Chondrocyte (in vitro differentiated cells): Measurements from ENCODE around the gene CELF5. TPM values are rescaled to one million over a fixed set of nuclear protein-coding genes. Genes with fewer than 3 reads are reported as not detected.

Source experiments
- DNase-seq: peaks from one replicate; pipeline ENCODE4 v3.0.0; 2021; ENCODE audit warnings: mixed read lengths, low spot score
- H3K27ac Mint-ChIP-seq: one replicate; pipeline ENCODE4 v1.8.0; 2021; ENCODE audit warnings: mild to moderate bottlenecking, moderate library complexity, mixed read lengths; ENCODE audit not compliant: unreplicated experiment
- H3K27me3 Mint-ChIP-seq: 2 replicates; pipeline ENCODE4 v1.8.0; 2021; ENCODE audit warnings: low read depth, mixed read lengths
- H3K36me3 Mint-ChIP-seq: 2 replicates; pipeline ENCODE4 v1.8.0; 2021; ENCODE audit warnings: low read depth, mixed read lengths
- H3K4me1 Mint-ChIP-seq: 2 replicates; pipeline ENCODE4 v1.8.0; 2021; ENCODE audit warnings: low read depth, mild to moderate bottlenecking, mixed read lengths
- H3K4me3 Mint-ChIP-seq: one replicate; pipeline ENCODE4 v1.8.0; 2021; ENCODE audit warnings: mild to moderate bottlenecking, moderate library complexity, mixed read lengths; ENCODE audit not compliant: unreplicated experiment
- H3K9me3 Mint-ChIP-seq: 2 replicates; pipeline ENCODE4 v1.8.0; 2021; ENCODE audit warnings: low read depth, mixed read lengths
- CTCF ChIP-seq: fragments of 200-600 bp; sonication (generic); IDR thresholded peaks from 2 replicates; pipeline ENCODE4 v1.5.0; 2021; ENCODE audit warnings: antibody characterized with exemption, mild to moderate bottlenecking, moderate library complexity
- total RNA-seq: library from RNA; stranded (reverse); gene quantifications from 3 replicates; pipeline ENCODE4 v1.2.1, GENCODE V29; 2021

The CELF5 gene
- total RNA-seq, 1 donor from 2014 or later: 0.22 TPM

- Mint-ChIP-seq H3K4me1 (no peaks in the 10 kb centered on the region), H3K27me3 (peaks cover 19% of the 10 kb centered on the region), H3K9me3 (peaks cover 17% of the 10 kb centered on the region), H3K4me3 (no peak overlapping the region), H3K27ac (no peak overlapping the region), H3K36me3 (no peaks in the 10 kb centered on the region)
- DNase-seq: no peak
- no peak for TF ChIP-seq CTCF
Observed at GRCh38 chr19:3251229-3251628, 26.8 kb downstream of the CELF5 start.

DNA sequence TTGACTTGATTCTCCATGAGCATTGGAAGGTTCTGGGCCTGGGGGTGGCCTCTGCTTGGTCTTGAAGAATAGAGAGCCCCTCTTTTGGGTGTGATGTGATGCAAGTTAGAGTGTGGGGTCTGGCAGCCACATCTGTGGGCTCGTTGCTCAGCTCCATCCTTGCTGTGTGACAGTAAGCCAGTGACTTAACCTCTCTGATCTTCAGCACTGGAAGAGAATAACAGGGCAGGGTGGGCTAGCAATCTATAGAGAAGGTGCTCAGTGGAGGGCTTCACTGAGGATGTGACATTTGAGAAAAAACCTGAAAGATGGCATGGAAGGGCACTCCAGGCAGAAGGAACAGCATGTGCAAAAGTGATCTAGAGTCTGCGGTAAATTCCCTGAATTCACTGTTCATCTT is 28.2 kb downstream of the CELF5 start:
- Mint-ChIP-seq H3K4me1 (no peaks in the 10 kb centered on the region), H3K9me3 (peaks cover 17% of the 10 kb centered on the region), H3K27ac (no peak overlapping the region), H3K4me3 (no peak overlapping the region), H3K36me3 (no peaks in the 10 kb centered on the region), H3K27me3 (peaks cover 21% of the 10 kb centered on the region)
- DNase-seq: no peak
- no peak for TF ChIP-seq CTCF

DNA sequence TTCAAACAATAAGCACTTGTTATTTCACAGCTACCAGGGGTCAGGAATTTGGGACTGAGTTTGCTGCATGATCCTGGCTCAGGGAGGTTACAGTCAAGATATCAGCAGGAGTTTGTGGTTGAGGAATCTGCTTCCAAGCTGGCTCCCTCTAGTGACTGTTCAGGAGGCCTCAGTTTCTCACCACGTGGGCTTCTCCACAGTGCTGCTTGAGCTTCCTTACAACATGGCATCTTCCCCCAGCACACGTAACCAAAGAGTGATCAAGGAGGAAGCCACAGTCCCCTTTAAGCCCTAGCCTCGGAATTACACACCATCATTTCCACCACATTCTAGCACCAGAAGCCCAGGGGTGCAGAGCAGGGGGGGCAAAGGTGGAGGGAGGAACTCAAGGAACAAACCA is 28.8 kb downstream of the CELF5 start:
- Mint-ChIP-seq H3K9me3 (peaks cover 17% of the 10 kb centered on the region), H3K4me1 (no peaks in the 10 kb centered on the region), H3K27me3 (peaks cover 21% of the 10 kb centered on the region), H3K27ac (no peak overlapping the region), H3K4me3 (no peak overlapping the region), H3K36me3 (no peaks in the 10 kb centered on the region)
- no peak for DNase-seq
- no peak for TF ChIP-seq CTCF

DNA sequence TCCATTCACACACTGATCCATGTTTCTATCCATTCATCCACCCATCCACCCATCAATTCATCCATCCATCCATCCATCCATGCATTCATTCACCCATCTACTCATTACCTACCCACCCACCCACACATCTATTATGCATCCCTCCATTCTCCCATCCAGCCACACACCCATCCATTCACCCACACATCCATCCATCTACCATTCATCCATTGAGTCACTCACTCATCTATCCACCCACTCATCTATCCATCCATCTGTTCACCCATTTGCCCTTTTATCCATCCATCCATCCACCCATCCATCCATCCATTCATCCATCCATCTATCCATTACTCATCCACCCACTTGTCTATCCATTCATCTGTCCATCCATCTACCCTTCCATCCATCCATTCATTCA is 30.1 kb downstream of the CELF5 start:
- Mint-ChIP-seq H3K9me3 (peaks cover 17% of the 10 kb centered on the region), H3K27ac (no peak overlapping the region), H3K4me3 (no peak overlapping the region), H3K36me3 (no peaks in the 10 kb centered on the region), H3K27me3 (peaks cover 27% of the 10 kb centered on the region), H3K4me1 (no peaks in the 10 kb centered on the region)
- TF ChIP-seq CTCF: no peak
- DNase-seq: no peak

DNA sequence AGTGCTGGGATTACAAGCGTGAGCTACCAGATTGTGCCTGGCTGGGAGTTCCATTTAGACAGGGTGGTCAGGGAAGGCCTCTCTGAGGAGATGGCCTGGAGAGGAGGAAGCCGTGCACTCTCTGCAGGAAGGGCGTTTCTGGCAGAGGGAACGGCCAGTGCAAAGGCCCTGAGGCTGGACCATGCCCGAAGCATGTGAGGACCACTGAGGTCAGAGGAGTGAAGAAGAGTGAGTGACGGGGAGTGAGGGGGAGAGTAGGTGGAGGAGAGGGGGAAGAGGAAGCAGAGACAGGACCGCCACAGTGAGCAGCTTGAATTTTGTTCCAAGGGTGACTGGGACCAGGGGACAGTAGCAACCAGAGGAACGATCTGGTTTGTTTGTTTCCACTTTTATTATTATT is 32.6 kb downstream of the CELF5 start:
- Mint-ChIP-seq H3K9me3 (peaks cover 17% of the 10 kb centered on the region), H3K27me3 (peaks cover 29% of the 10 kb centered on the region), H3K4me1 (no peaks in the 10 kb centered on the region), H3K27ac (no peak overlapping the region), H3K4me3 (no peak overlapping the region), H3K36me3 (no peaks in the 10 kb centered on the region)
- TF ChIP-seq CTCF: no peak
- no peak for DNase-seq
